Mononuclear cell (primary cell): ENCODE measurements around the gene HSPG2. TPM values are rescaled to one million over a fixed set of nuclear protein-coding genes. Genes with fewer than 3 reads are reported as not detected.
"Not testable (repeated sequence)": the region's sequence is repeated elsewhere in the genome, so short reads cannot be mapped to it uniquely, and the experiment has no call there.

ENCODE experiments used
- H3K27me3 ChIP-seq: 2 replicates; pipeline ENCODE4 v1.6.0; 2011; ENCODE audit warnings: low read length, control low read depth; ENCODE audit not compliant: insufficient read depth
- H3K4me1 ChIP-seq: 2 replicates; pipeline ENCODE4 v1.5.1; 2011; ENCODE audit warnings: mild to moderate bottlenecking, low read length, control low read depth; ENCODE audit not compliant: insufficient read depth
- H3K4me3 ChIP-seq: 2 replicates; pipeline ENCODE4 v1.5.1; 2011; ENCODE audit warnings: mild to moderate bottlenecking, low read length, moderate library complexity
- H3K9me3 ChIP-seq: 2 replicates; pipeline ENCODE4 v1.5.1; 2011; ENCODE audit warnings: low read depth, mild to moderate bottlenecking, control low read depth, low read length
- total RNA-seq: library from RNA; depleted of rRNA; stranded (reverse); fragments of >200 nt; gene quantifications from one replicate; pipeline ENCODE4 v1.2.3, GENCODE V29; 2012

The HSPG2 gene
- total RNA-seq, 1 donor, result 0.73 TPM

- no peaks in the 10 kb centered on the region for H3K4me1 ChIP-seq
- no peaks in the 10 kb centered on the region for H3K27me3 ChIP-seq
- H3K9me3 ChIP-seq, result no peaks in the 10 kb centered on the region
- no peak overlapping the region for H3K4me3 ChIP-seq
These were observed 98.6 kb downstream of the HSPG2 start for GRCh38 chr1:21838359-21839157.

DNA sequence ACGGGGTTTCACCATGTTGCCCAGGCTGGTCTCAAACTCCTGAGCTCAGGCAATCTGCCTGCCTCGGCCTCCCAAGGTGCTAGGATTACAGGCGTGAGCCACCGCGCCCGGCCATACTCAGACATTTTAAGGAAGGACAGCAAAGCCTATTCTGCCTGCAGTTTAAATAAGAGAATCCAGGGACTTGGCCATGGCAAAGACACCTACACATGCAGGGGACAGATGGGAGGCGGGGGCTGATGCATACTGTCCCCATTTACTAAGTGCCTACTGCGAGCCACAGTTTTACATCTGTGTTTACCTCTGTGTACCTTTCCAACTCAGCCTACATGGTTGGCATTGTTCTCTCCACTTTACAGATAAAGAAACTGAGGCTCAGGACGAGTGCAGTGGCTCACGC lies 99.6 kb downstream of the HSPG2 start:
- Histone ChIP-seq H3K27me3 (no peaks in the 10 kb centered on the region), H3K4me3 (no peak overlapping the region), H3K9me3 (no peaks in the 10 kb centered on the region), H3K4me1 (no peaks in the 10 kb centered on the region)

- H3K9me3 ChIP-seq, result no peaks in the 10 kb centered on the region
- no peaks in the 10 kb centered on the region for H3K27me3 ChIP-seq
- no peaks in the 10 kb centered on the region for H3K4me1 ChIP-seq
- H3K4me3 ChIP-seq, result no peak overlapping the region
These were observed 100.4 kb downstream of the HSPG2 start for GRCh38 chr1:21836729-21837128.

DNA sequence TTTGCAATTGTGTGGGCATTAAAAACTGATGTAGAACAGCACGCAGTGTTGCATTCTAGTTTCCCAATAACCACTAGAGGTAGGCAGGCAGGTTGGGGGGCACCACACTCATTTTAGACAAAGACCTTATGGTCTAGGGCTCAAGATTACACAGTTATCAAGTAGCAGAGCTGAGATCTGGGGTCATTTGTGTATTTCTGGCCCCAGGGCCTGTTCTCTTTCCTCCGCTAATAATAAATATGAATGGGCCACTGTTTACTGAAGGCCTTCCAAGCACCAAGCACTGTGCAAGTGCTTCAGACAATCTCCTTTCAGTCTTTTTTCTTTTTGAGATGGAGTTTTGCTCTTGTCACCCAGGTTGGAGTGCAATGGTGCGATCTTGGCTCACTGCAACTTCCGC lies 101.1 kb downstream of the HSPG2 start:
- Histone ChIP-seq H3K27me3 (no peaks in the 10 kb centered on the region), H3K4me1 (no peaks in the 10 kb centered on the region), H3K4me3 (no peak overlapping the region), H3K9me3 (no peaks in the 10 kb centered on the region)

DNA sequence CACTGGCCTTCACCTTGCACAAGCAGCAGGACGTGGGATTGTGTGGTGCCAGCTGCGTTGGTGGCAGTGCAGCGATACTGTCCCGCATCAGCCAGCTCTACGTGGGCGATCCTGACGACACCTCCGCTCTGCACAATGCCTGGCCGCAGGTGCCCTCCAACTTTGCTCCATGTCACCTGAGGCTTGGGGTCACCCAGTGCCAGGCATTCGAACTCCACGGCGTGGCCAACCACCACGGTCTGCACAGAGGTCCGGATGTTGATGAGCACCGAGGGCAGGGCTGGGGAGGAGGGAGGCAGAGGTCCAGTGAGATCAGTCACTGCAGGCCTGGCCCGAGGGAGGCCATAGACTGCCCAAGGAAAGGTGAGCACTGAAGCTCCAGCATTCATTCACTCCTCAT lies 102.4 kb downstream of the HSPG2 start:
- no peaks in the 10 kb centered on the region for H3K9me3 ChIP-seq
- H3K4me1 ChIP-seq, result no peaks in the 10 kb centered on the region
- no peaks in the 10 kb centered on the region for H3K27me3 ChIP-seq
- H3K4me3 ChIP-seq, result no peak overlapping the region

DNA sequence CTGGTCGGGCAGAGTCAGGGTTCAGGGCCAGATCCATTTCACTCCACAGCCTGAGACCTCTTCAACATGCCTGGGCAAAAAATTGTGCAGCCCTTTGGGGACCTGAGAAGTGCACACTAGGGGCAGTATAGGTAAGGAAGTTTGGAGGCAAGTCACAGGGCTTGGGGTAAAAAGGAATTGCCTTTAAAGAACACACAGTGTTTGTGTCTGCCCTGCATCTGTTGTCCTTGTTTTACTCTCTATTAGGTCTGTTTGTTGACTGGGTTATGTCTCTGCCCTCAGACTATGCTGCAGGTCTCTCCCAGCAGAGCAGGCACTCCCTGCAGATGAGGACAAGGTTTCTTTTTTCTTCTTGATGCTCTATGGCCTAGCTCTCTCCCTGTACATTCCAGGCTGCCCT lies 103.0 kb downstream of the HSPG2 start:
- Histone ChIP-seq H3K27me3 (no peaks in the 10 kb centered on the region), H3K4me3 (no peak overlapping the region), H3K4me1 (no peaks in the 10 kb centered on the region), H3K9me3 (no peaks in the 10 kb centered on the region)

DNA sequence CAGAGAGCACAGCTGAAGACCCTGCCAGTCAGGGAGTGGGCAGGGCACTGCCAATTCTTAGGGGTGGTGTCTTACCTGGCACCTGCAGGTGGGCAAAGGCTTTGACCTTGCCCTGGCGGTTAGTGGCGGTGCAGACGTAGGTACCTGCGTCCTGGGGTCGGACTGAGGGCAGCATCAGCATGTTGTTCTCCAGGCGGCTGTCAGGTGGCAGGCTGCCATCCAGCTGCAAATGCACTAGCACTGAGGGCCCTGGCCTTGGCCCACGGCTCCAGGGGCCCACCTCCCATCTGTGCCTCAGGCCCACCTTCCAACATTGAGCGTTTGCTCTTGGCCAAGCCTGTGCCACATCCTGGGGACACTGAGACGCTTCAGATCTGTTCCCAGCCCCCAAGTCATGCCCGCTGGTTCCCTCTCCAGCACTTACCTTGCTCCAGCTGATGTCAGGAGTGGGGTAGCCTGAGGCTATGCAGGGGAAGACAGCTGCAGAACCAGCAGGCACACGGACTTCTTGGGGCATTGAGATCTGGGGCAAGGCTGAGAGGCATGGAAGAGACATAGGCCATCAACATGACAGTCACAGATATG lies 103.6 kb downstream of the HSPG2 start:
- Histone ChIP-seq H3K27me3 (no peaks in the 10 kb centered on the region), H3K4me3 (no peak overlapping the region), H3K4me1 (no peaks in the 10 kb centered on the region), H3K9me3 (no peaks in the 10 kb centered on the region)

- no peaks in the 10 kb centered on the region for H3K9me3 ChIP-seq
These were observed 105.6 kb downstream of the HSPG2 start for GRCh38 chr1:21831454-21831970.

DNA sequence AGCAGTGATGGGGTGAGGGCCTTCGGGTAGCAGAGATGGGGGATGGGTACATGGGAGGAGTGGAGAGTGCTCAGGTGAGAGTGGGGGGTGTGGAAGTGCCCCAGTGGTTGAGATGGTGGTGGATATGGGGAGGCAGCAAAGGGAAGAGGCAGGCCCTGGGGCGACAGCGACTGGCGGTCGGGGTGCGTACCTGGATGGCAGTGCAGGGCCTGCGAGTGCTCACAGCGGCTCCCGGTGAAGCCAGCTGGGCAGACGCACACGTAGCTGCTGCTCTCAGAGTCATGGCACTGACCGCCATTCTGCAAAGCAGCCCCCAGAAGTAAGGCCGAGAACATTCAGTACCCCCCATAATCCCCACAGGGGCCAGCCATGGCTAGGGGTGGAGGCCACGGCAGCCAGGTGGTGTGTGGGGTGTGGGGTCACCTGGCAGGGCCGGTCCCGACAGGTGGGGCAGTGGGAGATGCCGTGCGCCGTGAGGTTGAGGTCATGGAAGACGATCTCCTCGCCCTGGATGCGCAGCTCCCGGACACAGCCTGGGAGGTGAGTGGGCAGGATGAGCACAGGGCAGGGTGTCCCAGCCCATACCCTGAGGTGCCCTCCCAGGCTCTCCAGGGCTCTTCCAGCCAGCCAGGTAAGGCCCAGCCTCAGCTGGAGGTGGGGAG lies 106.2 kb downstream of the HSPG2 start:
- Histone ChIP-seq H3K9me3 (no peaks in the 10 kb centered on the region), H3K4me3 (no peak overlapping the region), H3K27me3 (no peaks in the 10 kb centered on the region), H3K4me1 (no peaks in the 10 kb centered on the region)

More at GRCh38 chr1:21831454-21831970, 105.6 kb downstream of the HSPG2 start:
- H3K27me3 ChIP-seq, result no peaks in the 10 kb centered on the region
- no peaks in the 10 kb centered on the region for H3K4me1 ChIP-seq
- no peak overlapping the region for H3K4me3 ChIP-seq

- H3K27me3 ChIP-seq, result no peaks in the 10 kb centered on the region
- no peaks in the 10 kb centered on the region for H3K9me3 ChIP-seq
- H3K4me1 ChIP-seq, result no peaks in the 10 kb centered on the region
- no peak overlapping the region for H3K4me3 ChIP-seq
These were observed 107.8 kb downstream of the HSPG2 start for GRCh38 chr1:21829294-21829693.

DNA sequence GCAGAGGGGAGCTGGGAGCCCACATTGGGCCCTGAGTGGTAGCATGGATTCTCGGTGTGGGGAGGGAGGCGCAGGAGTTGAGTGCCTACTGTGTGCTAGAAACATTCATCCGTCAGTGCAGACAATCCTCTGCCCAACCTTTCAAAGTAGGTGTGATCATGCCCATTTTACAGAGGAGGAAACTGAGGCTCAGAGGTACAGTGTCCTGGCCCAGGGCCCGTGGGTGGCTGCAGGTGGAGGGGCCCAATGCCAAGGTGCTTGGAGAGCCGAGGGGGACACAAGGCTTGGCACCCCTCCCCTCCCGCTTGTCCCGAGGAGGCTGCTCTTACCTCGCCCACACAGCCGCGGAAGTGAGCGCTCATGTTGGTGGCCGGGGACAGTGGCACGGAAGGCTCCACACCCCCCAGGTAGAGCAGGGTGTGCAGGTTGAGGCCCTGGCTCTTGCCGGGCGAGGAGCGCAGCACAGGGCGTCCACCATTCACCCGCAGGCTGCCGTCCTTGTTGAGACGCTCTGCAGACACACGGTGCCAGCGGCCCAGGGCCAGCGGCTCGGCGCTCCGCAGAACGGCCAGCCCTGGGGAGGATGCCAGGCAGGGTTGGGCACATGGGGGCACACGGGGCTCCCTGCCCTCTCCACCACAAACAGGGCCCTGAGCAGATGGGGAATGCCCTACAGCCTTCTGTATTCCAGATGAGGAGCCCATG lies 108.5 kb downstream of the HSPG2 start:
- Histone ChIP-seq H3K4me1 (no peaks in the 10 kb centered on the region), H3K4me3 (no peak overlapping the region), H3K9me3 (no peaks in the 10 kb centered on the region)

GRCh38 chr1:21828075-21828474 lies 109.0 kb downstream of the HSPG2 start:
- no peaks in the 10 kb centered on the region for H3K27me3 ChIP-seq
- no peaks in the 10 kb centered on the region for H3K9me3 ChIP-seq
- no peaks in the 10 kb centered on the region for H3K4me1 ChIP-seq
- no peak overlapping the region for H3K4me3 ChIP-seq

More for the DNA sequence above, 108.5 kb downstream of the HSPG2 start:
- no peaks in the 10 kb centered on the region for H3K27me3 ChIP-seq

DNA sequence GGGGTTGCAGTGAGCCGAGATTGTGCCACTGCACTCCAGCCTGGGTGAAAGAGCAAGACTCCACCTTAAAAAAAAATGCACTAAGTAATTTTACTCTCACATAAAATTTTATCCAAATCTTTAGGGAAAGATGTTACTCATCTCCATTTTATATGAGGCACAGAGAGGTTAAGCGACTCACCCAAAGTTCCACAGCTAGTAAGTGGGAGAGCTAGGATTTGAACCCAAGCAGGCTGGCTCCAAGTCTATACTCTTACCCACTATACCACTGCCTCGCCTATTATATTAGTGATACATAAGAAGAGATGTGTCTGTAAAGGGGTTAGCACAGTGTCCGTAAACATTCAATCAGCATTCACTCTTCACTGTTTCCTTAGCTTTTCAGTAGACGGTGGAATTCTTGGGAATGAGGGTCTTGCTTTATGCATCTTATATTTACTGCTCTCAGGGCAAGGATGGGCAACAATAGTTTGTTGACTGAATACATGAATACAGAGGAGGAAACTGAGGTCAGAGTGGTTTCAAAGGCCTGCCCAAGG lies 109.9 kb downstream of the HSPG2 start:
- Histone ChIP-seq H3K27me3 (no peaks in the 10 kb centered on the region), H3K4me1 (no peaks in the 10 kb centered on the region), H3K4me3 (no peak overlapping the region), H3K9me3 (no peaks in the 10 kb centered on the region)

GRCh38 chr1:21826694-21827093 lies 110.4 kb downstream of the HSPG2 start:
- H3K27me3 ChIP-seq, H3K4me1 ChIP-seq, H3K9me3 ChIP-seq, H3K4me3 ChIP-seq: not testable (repeated sequence)

GRCh38 chr1:21825393-21825792 lies 111.7 kb downstream of the HSPG2 start:
- Histone ChIP-seq H3K9me3 (no peaks in the 10 kb centered on the region), H3K4me1 (no peaks in the 10 kb centered on the region), H3K4me3 (no peak overlapping the region), H3K27me3 (no peaks in the 10 kb centered on the region)
